GM21619 (cell line): ENCODE results near the gene TNS1.

ENCODE experiments used
- ATAC-seq: cut with Tn5 transposase; IDR thresholded peaks from one replicate; pipeline ENCODE4 v1.9.1; 2021; ENCODE audit not compliant: unreplicated experiment

Gene TNS1

DNA sequence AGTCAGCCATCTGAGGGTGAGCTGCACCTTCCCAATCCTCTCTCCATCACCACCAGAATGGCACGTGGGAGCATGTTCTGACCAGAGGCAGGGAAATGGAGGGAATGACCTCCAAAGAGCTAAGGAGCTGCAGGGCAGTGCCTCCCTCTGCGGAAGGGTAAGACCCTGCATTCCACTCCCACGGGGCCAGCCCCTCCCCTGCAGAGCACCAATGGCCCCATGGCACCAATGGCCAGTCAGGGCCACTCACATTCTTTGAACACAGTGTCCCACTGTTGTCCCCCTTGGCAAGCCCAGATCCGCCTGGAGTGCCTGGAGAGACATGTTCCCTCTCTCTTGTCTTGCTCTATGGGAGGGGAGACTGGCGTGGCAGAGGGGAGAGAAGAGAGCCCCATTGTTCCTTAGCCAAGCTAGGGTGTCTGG, 164.4 kb downstream of the TNS1 start:
- no peak for ATAC-seq

DNA sequence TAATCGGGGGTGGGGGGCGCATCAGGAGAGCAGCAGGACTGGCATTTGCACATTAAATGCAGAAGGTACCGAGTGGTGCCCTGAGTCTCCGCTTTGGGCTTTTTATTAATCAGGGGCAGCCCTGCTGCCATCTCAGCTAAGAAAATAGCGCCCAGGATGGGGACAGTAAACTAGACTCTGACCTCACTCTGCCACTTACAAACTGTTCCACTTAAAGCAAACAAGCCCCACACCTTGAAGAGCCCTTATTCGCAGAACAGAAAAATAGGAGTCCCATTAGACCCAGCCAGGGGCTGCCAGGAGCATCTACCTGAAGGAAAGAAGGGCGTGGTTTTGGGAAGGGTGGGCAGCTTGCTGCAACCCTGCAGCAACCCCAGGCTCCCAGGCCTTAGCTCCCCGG, 165.3 kb downstream of the TNS1 start:
- ATAC-seq, result no peak

DNA sequence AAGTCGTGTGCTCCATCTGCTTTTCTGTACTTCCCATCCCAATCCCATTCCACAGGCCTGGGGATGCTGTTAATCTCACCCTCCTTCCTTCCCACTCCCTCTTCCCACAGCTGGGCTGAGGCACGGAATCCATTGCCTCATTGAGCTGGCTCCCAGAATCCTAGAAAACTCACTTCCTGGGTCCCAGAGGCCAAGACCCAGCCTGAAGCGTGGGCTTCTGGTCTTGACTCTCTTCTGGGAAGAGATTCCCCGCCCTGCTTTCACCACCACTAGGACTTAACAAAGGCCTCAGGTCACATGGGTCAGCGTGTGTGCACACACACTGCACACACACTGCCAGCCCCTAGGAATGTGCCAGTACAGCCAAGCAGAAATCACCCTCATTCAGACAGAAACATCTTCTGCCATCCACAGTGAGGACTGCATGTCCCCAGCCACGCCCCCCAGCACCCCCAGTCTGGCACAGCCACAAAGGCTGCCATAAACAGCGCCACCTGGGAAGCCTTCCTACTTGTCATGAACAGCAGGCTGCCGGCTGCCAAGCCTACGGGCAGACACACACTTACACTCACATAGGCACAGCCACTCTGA, 165.8 kb downstream of the TNS1 start:
- no peak for ATAC-seq

DNA sequence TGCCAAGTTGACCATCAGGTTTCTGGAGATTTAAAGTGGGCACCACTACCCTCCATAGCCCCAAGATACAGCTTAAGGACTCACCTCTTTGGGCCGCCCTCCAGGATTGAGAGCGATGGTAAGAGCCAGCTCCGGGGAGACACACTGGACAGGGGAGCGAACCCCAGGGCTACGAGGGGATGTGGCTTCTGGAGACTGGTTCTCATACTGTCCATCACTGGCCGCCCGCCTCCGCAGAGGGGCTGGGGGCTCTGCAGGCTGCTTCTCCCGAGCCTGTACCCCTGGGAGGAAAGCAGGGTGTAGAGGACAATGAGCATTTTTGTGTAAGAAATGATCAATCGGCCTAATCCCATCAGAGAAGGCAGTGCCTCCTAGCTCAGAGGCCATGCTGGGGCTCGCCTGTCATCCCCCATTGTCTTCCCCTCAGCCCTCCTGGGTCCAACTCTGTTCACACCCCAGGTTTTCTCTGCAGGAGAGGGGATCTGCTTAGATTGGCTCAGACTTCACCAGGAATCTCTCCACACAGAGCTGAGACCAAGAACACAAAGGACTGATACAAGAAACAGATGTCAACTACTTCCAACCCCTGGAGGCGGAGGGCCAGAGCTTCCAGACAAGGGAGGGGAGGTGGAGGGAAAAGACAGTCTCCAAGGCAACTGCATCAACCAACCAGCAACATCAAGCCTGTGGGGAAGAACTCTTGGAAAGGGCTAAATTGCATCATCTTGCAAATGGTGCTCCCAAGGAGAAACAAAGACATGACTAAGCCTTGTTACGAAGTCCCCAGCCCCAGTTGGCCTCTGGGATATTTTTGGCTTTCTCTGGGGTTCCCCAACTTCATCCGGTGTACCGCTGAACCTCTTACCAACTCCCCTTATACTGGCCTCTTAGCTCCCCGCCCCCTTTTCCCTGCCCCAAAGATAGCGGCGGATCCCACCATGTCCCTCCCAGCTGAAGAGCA, 166.6 kb downstream of the TNS1 start:
- ATAC-seq, result no peak

DNA sequence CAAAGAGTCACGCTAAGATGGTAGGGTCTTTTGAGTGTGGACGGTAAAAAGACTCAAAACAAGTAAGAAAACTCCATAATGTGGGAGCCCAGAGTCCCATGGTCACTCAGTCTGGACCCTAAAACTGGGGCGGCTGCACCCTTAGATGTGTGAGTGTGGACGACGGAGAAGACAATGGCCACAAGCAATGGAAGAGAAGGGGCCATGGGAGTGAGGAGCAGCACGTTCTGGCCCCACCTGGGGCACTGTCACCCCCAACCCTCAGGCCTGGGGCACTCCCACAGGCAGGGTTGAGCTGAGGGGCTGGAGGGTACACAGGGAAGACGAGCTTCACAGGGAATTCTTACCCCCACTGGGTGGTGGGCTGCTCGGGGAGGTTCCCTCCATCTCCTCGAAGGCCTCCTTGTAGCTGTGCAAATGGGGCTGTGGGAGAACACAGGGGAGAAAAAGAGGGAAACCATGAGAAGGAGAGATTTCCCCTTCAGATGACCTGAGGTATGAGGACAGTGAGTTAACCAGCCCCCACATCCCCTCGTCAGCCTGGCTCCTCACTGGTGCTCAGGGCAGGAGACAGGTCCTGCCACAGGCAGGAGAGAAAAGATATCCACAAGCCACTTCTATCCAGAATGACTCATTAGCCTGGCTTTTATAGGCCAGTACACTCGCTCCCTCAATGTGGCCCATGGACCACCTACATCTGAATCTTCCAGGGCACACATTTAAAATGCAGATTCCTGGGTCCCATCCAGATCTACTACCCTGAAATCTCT, 167.9 kb downstream of the TNS1 start:
- ATAC-seq, result no peak

DNA sequence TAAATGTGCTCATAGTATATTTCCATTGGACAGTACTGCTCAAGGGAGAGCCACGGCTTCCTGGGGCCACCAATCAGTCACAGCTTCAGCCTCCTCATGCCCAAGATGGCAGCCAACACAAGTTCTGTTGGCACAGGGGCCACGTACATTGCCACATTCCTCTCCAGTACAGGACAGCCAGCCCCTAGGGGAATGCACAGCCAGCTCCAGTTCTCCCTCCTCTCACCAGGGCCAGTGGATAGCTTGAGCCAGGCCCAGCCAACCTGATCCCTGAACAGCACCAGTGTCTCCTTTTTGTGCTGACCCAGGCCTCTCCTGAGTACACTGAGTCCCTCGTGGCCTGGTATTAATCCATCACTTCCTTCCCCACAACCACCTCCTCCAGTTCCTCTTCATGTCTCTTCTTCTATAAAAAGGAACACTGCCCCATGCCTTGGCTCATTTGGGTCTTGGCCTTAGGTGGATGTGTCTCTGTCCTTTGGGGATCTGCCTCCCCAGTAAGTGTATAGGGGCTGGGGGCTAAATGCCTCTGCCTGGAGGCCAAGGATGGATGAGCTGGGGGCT, 168.7 kb downstream of the TNS1 start:
- no peak for ATAC-seq

DNA sequence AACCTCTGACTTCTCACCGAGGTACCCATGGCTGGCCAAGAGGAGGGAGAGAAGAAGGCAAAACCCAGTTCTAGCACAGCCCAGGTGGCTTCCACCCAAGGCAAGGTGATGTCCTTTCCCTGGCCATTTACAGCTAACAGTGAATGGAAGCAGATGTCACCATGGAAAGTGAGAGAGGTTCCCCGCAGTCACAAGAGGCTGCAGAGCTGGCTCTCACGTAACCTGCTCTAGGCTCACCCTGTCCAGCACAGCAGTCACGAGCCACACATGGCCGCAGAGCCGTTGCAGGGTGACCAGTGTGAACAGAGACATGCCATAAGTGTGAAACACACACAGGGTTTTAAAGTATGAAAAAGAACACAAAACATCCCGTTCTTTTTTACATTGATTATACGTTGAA, 169.4 kb downstream of the TNS1 start:
- ATAC-seq, result no peak

DNA sequence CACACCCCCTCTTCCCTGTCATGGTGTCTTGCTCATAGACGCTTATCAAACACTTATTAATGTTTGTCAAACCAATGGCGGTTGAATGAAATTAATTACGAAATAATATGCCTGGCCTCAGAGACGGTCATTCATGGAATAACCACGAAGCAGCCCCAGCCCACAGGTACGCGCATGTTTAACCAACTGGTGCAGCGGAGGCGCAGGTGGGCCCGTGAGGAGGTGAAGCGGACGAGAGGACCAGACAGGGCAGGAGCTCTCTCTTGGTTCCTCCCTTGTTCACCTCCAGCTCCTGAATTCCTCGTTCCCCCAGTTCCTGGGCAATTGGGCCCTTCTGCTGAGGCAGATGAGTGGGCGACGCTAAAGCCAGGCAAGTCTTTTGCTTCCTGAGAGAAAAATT, 169.8 kb downstream of the TNS1 start:
- ATAC-seq, result no peak

DNA sequence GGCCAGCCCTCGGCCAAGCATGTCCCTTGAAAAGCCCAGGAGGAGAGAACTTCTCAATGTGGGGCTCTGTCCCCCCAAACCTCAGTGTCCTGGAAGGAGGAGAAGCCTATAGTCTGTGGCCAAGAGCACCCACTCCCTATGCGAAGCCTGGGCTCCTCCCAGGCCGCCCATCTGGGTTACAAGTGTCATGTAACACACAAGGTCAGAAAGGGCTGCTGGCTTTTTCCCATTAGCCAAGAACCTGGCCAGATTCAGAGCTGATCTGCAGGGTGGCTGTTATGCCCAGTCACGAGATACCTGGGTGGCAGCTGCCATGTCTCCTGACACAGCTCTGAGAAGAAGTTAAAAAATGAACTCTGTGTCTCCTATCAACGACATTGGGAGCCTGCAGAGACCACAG, 170.7 kb downstream of the TNS1 start:
- ATAC-seq, result no peak

DNA sequence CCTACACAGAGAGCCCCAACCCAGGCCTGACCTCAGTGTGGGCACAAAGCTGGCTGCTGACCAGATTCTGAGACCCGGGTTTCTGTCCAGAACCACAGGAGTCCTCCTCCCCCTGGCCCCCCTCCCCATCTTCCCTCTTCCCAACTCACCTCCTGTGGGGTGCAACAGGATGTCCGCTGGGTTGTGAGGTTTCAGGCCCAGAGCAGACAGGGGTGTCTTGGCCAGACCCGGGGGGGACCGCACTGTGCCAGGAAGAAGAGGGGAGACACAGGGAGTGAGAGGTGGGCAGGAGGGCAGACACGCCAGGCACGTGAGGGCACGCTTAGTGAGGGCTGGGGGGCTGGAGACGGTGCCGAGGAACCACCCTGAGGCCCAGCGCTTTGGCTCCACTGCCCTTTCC, 171.5 kb downstream of the TNS1 start:
- no peak for ATAC-seq

DNA sequence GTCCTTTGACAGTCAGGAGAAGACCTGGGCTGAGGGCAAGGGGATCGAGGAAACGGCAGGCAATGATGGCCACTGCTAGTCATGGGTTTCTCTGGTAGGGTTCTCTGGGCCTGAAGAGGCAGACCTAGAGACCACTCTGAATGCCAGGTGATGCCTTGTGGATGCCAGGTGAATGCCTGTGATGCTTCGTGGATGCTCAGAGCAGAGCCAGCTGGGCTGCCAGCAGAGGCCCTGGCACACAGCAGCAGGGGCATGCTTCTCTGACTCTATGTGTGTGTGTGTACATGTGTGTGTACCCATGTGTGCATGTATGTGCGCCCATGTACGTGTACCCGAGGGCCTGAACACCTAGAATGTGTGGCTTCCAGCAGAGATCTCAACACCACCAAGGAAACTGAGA, 172.0 kb downstream of the TNS1 start:
- no peak for ATAC-seq

DNA sequence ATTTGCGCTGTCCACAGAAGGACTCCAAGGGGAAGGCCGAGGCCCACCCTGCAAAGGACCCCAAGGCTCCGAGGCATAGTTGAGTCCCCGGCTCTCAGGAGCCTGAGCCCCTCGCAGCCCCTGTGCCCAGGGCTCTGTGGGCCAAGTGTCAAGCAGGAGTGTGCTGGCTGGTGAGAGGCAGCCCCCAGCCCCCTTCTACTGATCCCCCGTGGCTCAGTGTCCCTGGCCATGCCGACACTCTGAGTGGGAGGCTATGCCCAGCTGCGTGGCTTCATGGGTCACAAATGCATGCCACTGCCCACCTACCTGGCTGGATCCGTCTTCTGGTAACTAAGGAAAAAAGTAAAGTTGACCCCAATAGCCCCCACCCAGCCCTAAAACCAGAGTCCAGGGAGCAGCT, 172.7 kb downstream of the TNS1 start:
- ATAC-seq, result no peak

DNA sequence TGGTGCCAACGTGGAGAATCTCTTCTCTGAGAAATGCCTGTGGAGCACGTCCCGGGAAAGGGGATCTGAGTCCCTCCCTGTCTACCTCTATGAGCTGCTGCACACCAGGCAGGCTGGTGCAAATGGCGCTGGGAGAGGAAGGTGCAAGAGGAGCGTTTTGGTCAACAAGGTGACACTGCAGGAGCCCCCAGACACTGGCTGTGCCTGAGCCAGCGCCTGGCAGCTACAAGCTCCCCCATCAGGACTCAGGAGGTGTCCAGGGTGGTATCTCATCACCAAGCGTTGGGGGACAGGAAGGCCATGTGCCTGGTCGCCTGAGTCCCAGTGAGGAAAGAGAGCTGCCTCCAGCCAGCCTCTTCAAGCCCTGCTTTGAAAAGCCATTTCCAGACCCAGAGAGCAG, 173.4 kb downstream of the TNS1 start:
- ATAC-seq, result no peak

DNA sequence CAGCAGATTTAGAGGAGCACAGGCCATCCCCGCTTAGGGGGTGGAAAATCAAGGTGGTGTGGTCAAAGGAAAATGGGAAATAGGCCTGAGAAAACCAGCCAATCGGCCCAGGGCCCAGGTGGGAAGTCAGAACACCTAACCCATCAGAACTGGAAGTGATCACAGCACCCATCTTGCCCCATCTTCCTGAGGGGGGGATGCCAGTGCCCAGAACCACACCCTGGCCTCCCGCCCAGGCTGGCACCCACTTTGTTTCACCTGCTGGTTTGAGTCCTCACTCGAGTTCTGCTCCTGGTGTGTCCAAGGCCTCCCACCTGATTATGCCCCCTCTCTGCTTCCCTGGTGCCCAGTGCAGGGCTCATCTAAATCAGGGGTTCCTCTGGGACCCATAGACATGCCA, 174.5 kb downstream of the TNS1 start:
- ATAC-seq, result no peak

DNA sequence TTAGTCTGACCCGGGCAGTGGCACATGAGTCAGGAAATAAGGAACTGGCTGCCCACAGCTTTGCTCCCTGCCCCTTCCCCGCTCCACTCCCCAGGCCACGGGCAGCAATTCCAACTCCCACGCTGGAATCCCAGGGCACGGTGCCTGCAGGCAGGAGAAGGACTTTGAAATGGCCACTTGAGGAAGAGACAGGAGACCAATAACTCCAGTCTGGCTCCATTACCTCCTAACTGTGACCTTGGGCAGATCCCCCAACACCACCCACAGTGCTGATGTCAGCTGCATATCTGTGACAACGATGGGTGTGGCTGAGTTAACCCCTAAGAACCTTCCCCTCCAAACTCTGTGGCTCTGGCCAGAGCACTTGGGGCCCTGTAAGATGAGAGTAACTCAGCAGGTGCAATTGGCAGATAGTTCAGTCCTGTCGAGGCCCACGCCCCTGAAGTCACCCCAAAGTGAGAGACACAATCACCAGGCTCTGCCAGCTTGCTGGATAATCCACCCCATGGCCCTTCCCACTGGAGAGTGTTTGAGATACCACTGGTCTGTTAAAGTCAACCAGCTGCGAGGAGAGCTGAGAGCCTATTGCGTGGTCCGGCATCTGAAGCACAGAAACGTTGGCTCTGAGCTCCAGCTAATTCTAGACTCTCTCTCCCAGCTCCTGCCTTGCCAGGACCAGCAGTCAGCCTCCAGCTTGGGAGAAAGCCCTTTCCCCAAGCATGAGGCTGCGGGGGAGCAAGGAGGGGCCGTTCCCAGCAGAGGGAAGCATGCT, 175.2 kb downstream of the TNS1 start:
- ATAC-seq, result no peak

DNA sequence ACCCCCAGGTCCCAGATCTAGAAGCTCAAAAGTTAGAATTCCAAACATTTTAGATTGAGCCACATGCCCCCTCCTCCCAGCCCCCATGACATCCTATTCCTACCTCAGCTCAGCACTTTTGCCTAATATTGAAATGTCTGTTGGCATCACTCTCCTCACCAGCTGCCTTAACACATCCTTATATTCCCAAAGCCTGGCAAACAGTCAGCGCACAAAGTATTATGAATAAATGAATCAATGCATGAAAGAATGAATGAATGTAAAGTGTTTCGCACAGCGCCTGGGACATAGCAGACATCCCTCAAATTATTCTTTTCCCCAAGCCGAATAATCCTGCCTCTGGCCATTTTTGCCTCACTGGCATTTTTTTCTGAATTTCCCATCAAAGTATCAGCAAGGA, 175.8 kb downstream of the TNS1 start:
- ATAC-seq, result no peak

DNA sequence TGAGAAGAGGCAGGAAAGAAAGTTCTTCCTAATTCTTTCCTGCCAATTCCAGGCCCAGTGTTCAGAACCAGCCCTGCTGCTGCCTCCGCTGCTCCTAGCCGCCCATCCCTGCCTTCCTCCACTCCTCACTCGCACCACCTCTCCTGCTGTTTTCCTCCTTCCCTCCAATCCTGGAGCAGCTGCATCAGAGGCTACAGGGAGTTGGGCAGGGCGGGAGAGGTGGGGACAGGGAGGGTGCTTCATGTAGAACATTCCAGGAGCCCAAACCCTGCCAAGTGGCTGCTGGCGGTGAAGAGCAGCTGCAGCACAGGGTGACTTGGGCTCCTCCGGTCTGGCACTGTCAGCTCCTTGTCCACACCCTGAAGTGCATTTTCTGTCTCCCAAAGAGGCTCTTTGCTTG, 176.3 kb downstream of the TNS1 start:
- ATAC-seq, result no peak

DNA sequence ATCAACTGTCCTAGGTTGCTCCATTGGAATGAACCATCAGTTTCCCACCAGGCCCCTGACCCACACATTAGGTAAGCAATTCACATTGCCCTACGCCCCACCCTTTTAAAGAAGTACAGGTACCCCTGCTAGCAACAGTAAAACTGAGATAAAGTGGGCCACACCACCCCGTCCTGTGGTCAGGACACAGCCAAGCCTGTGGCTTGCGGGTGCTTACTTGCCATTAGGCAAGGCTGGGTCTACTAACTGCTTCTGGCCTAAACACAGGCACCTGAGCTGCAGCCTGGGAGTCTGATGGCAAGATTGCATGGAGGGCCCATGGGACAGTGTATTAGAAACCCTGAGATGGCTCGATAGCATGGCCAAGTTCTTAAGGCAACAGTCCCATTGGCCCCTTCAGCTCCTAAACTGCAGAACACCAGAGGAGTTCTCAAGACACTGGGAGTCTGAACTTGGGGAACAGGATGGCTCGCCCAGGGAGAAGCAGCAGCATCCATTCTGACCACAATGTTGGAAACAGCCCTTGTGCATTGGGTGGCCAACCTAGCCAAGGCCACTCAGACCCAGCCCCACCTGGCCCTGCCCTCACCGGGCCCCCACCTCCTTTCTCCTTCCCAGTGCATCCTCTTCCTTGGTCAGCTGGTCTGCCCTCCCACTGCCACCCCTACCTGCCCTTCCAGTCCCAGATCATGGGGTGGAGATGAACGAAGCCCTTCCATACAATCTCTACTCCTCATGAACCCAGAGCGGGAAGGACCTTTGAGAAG, 177.1 kb downstream of the TNS1 start:
- no peak for ATAC-seq

DNA sequence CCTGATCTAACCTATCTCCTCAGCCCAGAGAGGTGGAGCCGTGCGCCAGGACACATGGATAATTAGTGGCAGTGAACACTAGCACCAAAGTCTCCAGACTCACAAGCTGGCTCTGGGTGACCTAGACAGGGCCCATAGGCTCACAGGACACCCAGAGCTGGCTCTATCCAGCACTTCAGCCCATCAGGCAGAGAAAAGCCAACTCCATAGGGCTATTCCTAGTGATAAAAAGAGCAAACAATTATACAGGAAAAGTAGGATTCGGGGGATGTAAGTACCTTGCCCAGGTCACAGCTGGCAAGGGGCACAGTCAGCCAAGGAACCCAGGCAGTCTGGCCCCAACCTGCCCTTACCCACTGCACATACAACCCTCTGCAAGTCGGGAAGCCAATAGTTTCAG, 178.6 kb downstream of the TNS1 start:
- no peak for ATAC-seq

DNA sequence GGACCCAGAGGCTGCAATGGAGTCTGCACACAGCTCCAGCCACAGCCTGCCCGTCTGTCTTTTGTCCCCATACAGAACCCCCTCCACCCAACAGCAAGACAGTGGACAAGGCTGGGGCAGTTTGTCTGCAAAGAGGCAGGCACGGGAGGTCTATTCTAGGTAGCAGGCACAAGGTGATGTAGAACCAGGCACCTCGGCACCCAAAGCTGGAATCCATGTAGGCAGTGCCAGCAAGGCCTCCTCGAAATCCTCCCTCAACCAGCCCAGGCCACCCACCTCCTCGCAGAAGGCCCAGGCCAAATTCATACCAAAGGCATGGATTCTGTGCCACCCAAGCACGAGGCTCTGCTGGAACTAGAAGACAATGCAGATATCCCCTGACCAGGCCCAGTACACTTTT, 179.2 kb downstream of the TNS1 start:
- no peak for ATAC-seq
